Trophoblast cell (in vitro differentiated cells and primary cell): Measurements from ENCODE around the gene SUMF2. TPM values are rescaled to one million over a fixed set of nuclear protein-coding genes. Genes with fewer than 3 reads are reported as not detected.
"Not testable (repeated sequence)": the region's sequence is repeated elsewhere in the genome, so short reads cannot be mapped to it uniquely, and the experiment has no call there.

Source experiments
- DNase-seq, 2 donors: peaks; one replicate each; pipeline ENCODE4 v3.0.0-alpha.2; 2016
- H2AFZ ChIP-seq: 2 replicates; pipeline ENCODE4 v1.6.1; 2013; ENCODE audit warnings: low read length, moderate library complexity, mild to moderate bottlenecking; ENCODE audit not compliant: insufficient read depth, poor library complexity
- H2AK5ac ChIP-seq: 2 replicates; pipeline ENCODE4 v1.6.1; 2013; ENCODE audit warnings: mild to moderate bottlenecking, low read length
- H2BK120ac ChIP-seq: 2 replicates; pipeline ENCODE4 v1.6.1; 2013; ENCODE audit warnings: low read length, mild to moderate bottlenecking, moderate library complexity; ENCODE audit not compliant: insufficient read depth, poor library complexity
- H2BK12ac ChIP-seq: 2 replicates; pipeline ENCODE4 v1.6.1; 2013; ENCODE audit warnings: mild to moderate bottlenecking, low read length, moderate library complexity
- H2BK5ac ChIP-seq: 2 replicates; pipeline ENCODE4 v1.6.1; 2013; ENCODE audit warnings: low read length, low read depth, moderate library complexity, mild to moderate bottlenecking; ENCODE audit not compliant: poor library complexity
- H3K14ac ChIP-seq: 2 replicates; pipeline ENCODE4 v1.6.1; 2013; ENCODE audit warnings: mild to moderate bottlenecking, low read length
- H3K18ac ChIP-seq: 2 replicates; pipeline ENCODE4 v1.6.1; 2013; ENCODE audit warnings: mild to moderate bottlenecking, low read length
- H3K23ac ChIP-seq: 2 replicates; pipeline ENCODE4 v1.6.1; 2013; ENCODE audit warnings: low read length
- H3K27ac ChIP-seq: 2 replicates; pipeline ENCODE4 v1.5.1; 2013; ENCODE audit warnings: low read depth, mild to moderate bottlenecking, inconsistent platforms, low read length, moderate library complexity
- H3K27me3 ChIP-seq: 2 replicates; pipeline ENCODE4 v1.6.1; 2013; ENCODE audit warnings: inconsistent platforms, mild to moderate bottlenecking, low read length, moderate library complexity; ENCODE audit not compliant: insufficient read depth
- H3K36me3 ChIP-seq, 2 experiments: 1 replicate in 1 of 2; 2 replicates in 1 of 2; pipeline ENCODE4 v1.6.1; 2013; ENCODE audit warnings: low read length in 2 of 2, mild to moderate bottlenecking in 2 of 2, moderate library complexity in 1 of 2; ENCODE audit not compliant: insufficient read depth in 2 of 2, control insufficient read depth in 1 of 2
- H3K4ac ChIP-seq: 2 replicates; pipeline ENCODE4 v1.6.1; 2013; ENCODE audit warnings: low read depth, mild to moderate bottlenecking, low read length, moderate library complexity
- H3K4me1 ChIP-seq, 2 experiments: 1 replicate in 1 of 2; 2 replicates in 1 of 2; pipeline ENCODE4 v1.6.1; 2013; ENCODE audit warnings: low read length in 2 of 2, mild to moderate bottlenecking in 2 of 2, moderate library complexity in 1 of 2; ENCODE audit not compliant: insufficient read depth in 2 of 2, control insufficient read depth in 1 of 2
- H3K4me2 ChIP-seq: 2 replicates; pipeline ENCODE4 v1.6.1; 2013; ENCODE audit warnings: inconsistent platforms, mild to moderate bottlenecking, low read length, moderate library complexity
- H3K4me3 ChIP-seq: 2 replicates; pipeline ENCODE4 v1.5.1; 2013; ENCODE audit warnings: mild to moderate bottlenecking, low read depth, low read length, inconsistent platforms
- H3K79me1 ChIP-seq: one replicate; pipeline ENCODE4 v1.6.1; 2013; ENCODE audit warnings: low read length
- H3K79me2 ChIP-seq: 2 replicates; pipeline ENCODE4 v1.6.1; 2013; ENCODE audit warnings: low read length, mild to moderate bottlenecking; ENCODE audit not compliant: control insufficient read depth, insufficient read depth, poor library complexity
- H3K9ac ChIP-seq: 2 replicates; pipeline ENCODE4 v1.6.1; 2013; ENCODE audit warnings: mild to moderate bottlenecking, low read length
- H3K9me3 ChIP-seq: 2 replicates; pipeline ENCODE4 v1.6.1; 2013; ENCODE audit warnings: low read depth, mild to moderate bottlenecking, control low read depth, inconsistent platforms, low read length; ENCODE audit not compliant: insufficient read depth
- H4K12ac ChIP-seq: 2 replicates; pipeline ENCODE4 v1.6.1; 2013; ENCODE audit warnings: low read depth, mild to moderate bottlenecking, low read length, moderate library complexity
- H4K8ac ChIP-seq: 2 replicates; pipeline ENCODE4 v1.6.1; 2013; ENCODE audit warnings: low read depth, mild to moderate bottlenecking, low read length, moderate library complexity
- H4K91ac ChIP-seq: one replicate; pipeline ENCODE4 v1.6.1; 2013; ENCODE audit warnings: low read depth, mild to moderate bottlenecking, low read length, moderate library complexity
- WGBS: extraction: QIAGEN DNeasy Blood & Tissue Kit; methylation state at CpG from one replicate; pipeline ENCODE4 v1.1.7; 2013; ENCODE audit warnings: missing lambda C conversion rate; ENCODE audit not compliant: insufficient read length, insufficient coverage; ENCODE audit errors: extremely low coverage; 5-methylcytosine and 5-hydroxymethylcytosine counted together
- polyA plus RNA-seq: library from polyadenylated mRNA; stranded (reverse); fragments of 200-250 nt; gene quantifications from 2 replicates; pipeline ENCODE4 v1.2.3, GENCODE V29; 2013

The SUMF2 gene
- polyA plus RNA-seq: 57.1 and 59.3 TPM in 2 replicates

DNA sequence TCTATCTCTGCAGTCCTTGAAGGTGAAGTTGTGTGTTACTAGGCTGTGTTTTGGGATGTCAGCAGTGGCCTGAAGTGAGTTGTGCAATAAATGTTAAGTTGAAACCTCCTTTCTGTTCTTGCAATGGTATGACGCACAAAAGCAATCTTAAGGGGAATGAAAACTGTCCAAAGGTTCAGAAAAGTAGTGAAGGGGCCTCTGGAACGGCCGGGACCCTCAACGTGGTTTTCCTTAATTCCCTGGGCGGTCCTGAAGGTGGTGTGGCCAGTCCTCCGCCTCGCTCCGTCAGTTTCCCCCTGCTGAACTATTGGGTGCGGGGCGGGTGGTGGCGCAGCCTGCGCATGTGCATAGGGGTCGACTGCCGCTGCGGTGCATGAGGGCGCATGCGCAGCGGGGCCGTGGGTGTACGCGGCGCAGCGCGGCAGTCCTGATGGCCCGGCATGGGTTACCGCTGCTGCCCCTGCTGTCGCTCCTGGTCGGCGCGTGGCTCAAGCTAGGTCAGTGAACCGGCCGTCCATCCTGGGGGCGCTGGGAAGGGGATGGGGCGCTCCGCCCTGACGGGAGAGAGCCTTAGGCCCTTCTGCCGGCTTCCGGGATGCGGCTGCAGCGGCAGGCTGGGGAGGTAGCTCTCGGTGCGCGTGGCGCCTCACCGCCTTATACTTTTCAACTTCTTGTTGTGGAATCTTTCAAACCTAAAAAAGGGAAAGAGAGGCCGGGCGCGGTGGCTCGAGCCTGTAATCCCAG is at the start of gene SUMF2:
Gene SUMF2 (plus strand): TSS at position 405 of the 744 bp plus-strand sequence. CDS start 26 bp downstream, at position 431.
- peak within 1 kb of the TSS; percentile 90 for H3K4me2 ChIP-seq
- H4K91ac ChIP-seq: peak within 1 kb of the TSS; percentile 31
- H2AK5ac ChIP-seq: no peak within 1 kb of the TSS
- WGBS: no CpG with 5 or more reads among the region's 49 CpGs
- H3K18ac ChIP-seq: peak within 1 kb of the TSS; percentile 21
- no peaks in the 10 kb centered on the region for H3K79me2 ChIP-seq
- peak within 1 kb of the TSS; percentile 74 for H3K14ac ChIP-seq
- no peak within 1 kb of the TSS for H3K4ac ChIP-seq
- peak within 1 kb of the TSS; percentile 9 for H2AFZ ChIP-seq
- H3K9me3 ChIP-seq: no peaks in the 10 kb centered on the region
- peaks cover 0 to 2% of the 10 kb centered on the region in 2 experiments for H3K4me1 ChIP-seq
- H3K23ac ChIP-seq: no peak within 1 kb of the TSS
- peak within 1 kb of the TSS; percentile 57 for H4K12ac ChIP-seq
- H2BK120ac ChIP-seq: no peak within 1 kb of the TSS
- peaks cover 8 to 22% of the 10 kb centered on the region in 2 experiments for H3K36me3 ChIP-seq
- peak within 1 kb of the TSS; percentile 76 for H3K9ac ChIP-seq
- H2BK12ac ChIP-seq: no peak within 1 kb of the TSS
- DNase-seq: peak; percentile 95 to 97
- no peak within 1 kb of the TSS for H2BK5ac ChIP-seq
- H3K79me1 ChIP-seq: peaks cover 4% of the 10 kb centered on the region
- peak within 1 kb of the TSS; percentile 80 for H3K27ac ChIP-seq
- H3K4me3 ChIP-seq: peak within 1 kb of the TSS; percentile 83
- peak within 1 kb of the TSS; percentile 64 for H4K8ac ChIP-seq
- no peaks in the 10 kb centered on the region for H3K27me3 ChIP-seq

DNA sequence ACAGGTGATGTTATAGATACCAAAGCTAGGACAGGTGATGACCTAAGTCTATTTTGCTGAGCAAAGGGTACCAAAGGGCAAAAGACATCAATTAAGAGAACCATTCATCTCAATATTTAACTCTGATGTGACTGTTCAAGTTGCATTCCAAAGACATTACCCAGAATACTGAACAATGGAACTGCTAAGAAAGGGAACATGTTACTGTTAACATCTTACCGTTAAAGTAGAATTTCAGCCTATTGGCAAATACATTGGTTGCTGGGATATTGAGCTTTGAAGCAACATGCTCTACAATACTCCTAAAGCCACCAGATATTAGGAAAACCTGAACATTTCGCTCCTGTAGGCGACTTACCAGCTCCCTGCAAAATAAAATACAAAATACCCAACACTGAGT is 47.1 kb upstream of the SUMF2 start:
- H3K9ac ChIP-seq, H3K79me1 ChIP-seq, H2BK12ac ChIP-seq, H4K12ac ChIP-seq, H3K4me3 ChIP-seq, H2AFZ ChIP-seq, H3K4me1 ChIP-seq, H3K18ac ChIP-seq, H2BK5ac ChIP-seq, DNase-seq, H4K8ac ChIP-seq, H3K4ac ChIP-seq, H4K91ac ChIP-seq, H3K9me3 ChIP-seq, H2AK5ac ChIP-seq, H2BK120ac ChIP-seq, H3K79me2 ChIP-seq, H3K4me2 ChIP-seq, H3K27ac ChIP-seq, H3K14ac ChIP-seq, H3K23ac ChIP-seq, H3K27me3 ChIP-seq: not testable (repeated sequence)
- peaks cover 25 to 28% of the 10 kb centered on the region in 2 experiments for H3K36me3 ChIP-seq
- no CpG with 5 or more reads among the region's 3 CpGs for WGBS

DNA sequence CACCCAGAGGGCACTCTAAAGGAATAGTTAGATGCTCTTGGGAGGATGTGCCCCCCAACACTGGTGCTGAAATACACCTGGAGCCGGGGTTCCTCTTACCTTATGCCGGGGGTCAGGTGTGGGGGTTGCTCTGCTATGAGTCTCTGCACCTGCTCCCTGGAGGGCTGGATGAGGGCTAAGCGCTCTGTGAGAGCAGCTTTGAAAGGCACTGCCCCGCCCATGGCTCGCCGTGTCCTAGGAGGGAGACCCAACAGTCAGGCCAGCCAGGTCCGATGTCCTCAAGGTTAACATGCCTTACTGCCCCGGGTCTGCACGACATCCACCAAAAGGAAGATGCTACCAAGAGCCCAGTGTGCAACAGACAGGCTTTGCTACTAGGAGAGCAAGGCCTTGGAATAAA is 44.6 kb upstream of the SUMF2 start:
- no CpG with 5 or more reads among the region's 9 CpGs for WGBS
- Histone ChIP-seq H3K4me2 (no peak overlapping the region), H3K79me2 (no peaks in the 10 kb centered on the region)

DNA sequence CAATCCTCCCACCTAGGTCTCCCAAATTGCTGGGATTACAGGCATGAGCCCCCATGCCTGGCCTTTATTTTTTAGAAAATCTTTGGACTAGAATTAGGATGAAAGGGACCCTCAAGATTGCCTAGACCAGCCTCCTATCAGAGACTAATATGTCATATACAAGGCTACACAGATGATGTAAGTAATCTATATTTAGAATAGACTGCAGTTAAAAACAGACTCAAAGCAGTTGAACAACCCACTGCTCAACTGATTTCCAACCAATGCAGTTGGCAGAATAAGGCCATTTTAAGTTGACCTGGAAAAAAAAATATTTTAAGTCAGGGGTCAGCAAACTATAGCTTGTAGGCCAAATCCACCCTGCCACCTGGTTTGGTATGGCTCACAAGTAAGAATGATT is 40.6 kb upstream of the SUMF2 start:
- no peaks in the 10 kb centered on the region for H3K9me3 ChIP-seq
- H2BK120ac ChIP-seq: no peak overlapping the region
- H3K4me1 ChIP-seq: no peaks in the 10 kb centered on the region
- H4K12ac ChIP-seq: no peak overlapping the region
- H3K4me3 ChIP-seq: no peak overlapping the region
- H3K9ac ChIP-seq: no peak overlapping the region
- H2AFZ ChIP-seq: no peak overlapping the region
- H2AK5ac ChIP-seq: no peak overlapping the region
- no peak overlapping the region for H3K4ac ChIP-seq
- H3K79me2 ChIP-seq: no peaks in the 10 kb centered on the region
- no peak overlapping the region for H3K27ac ChIP-seq
- no peak for DNase-seq
- no peak overlapping the region for H2BK5ac ChIP-seq
- no peaks in the 10 kb centered on the region for H3K27me3 ChIP-seq
- H3K23ac ChIP-seq: no peak overlapping the region
- peaks cover 13% of the 10 kb centered on the region in 2 experiments for H3K36me3 ChIP-seq
- no peaks in the 10 kb centered on the region for H3K79me1 ChIP-seq
- no peak overlapping the region for H3K18ac ChIP-seq
- no peak overlapping the region for H3K4me2 ChIP-seq
- H2BK12ac ChIP-seq: no peak overlapping the region
- no peak overlapping the region for H4K8ac ChIP-seq
- H3K14ac ChIP-seq: no peak overlapping the region
- no peak overlapping the region for H4K91ac ChIP-seq

More for the DNA sequence above, 44.6 kb upstream of the SUMF2 start:
- H3K9ac ChIP-seq: no peak overlapping the region
- no peak overlapping the region for H2BK12ac ChIP-seq
- no peaks in the 10 kb centered on the region for H3K27me3 ChIP-seq
- no peak overlapping the region for H2AK5ac ChIP-seq
- H4K12ac ChIP-seq: no peak overlapping the region
- H3K18ac ChIP-seq: no peak overlapping the region
- no peak overlapping the region for H3K23ac ChIP-seq
- peaks cover 16% of the 10 kb centered on the region in 2 experiments for H3K36me3 ChIP-seq
- H2AFZ ChIP-seq: no peak overlapping the region
- no peak overlapping the region for H2BK5ac ChIP-seq
- no peaks in the 10 kb centered on the region for H3K9me3 ChIP-seq
- no peak overlapping the region for H3K4me3 ChIP-seq
- no peak overlapping the region for H3K14ac ChIP-seq
- no peak overlapping the region for H4K91ac ChIP-seq
- no peak overlapping the region for H2BK120ac ChIP-seq
- no peaks in the 10 kb centered on the region for H3K4me1 ChIP-seq
- DNase-seq: no peak
- H3K4ac ChIP-seq: no peak overlapping the region
- H4K8ac ChIP-seq: no peak overlapping the region
- H3K79me1 ChIP-seq: no peaks in the 10 kb centered on the region
- H3K27ac ChIP-seq: no peak overlapping the region
